ENCODE data around the gene MSI2.

- no peak for TF ChIP-seq POLR2A (IDR thresholded peaks at IDR 0.05)
- TF ChIP-seq, protein P1, sequence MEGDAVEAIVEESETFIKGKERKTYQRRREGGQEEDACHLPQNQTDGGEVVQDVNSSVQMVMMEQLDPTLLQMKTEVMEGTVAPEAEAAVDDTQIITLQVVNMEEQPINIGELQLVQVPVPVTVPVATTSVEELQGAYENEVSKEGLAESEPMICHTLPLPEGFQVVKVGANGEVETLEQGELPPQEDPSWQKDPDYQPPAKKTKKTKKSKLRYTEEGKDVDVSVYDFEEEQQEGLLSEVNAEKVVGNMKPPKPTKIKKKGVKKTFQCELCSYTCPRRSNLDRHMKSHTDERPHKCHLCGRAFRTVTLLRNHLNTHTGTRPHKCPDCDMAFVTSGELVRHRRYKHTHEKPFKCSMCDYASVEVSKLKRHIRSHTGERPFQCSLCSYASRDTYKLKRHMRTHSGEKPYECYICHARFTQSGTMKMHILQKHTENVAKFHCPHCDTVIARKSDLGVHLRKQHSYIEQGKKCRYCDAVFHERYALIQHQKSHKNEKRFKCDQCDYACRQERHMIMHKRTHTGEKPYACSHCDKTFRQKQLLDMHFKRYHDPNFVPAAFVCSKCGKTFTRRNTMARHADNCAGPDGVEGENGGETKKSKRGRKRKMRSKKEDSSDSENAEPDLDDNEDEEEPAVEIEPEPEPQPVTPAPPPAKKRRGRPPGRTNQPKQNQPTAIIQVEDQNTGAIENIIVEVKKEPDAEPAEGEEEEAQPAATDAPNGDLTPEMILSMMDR (IDR thresholded peaks at IDR 0.05), result no peak
These were observed 249.8 kb downstream of the MSI2 start for GRCh38 chr17:57505841-57506773.

All from sigmoid colon (tissue), 3 donors.